Measurements from ENCODE around the gene TBX4. TPM values are rescaled to one million over a fixed set of nuclear protein-coding genes. Genes with fewer than 3 reads are reported as not detected.

The TBX4 gene
- total RNA-seq, 1 experiment from 2014 or later, result not detected

GRCh38 chr17:61404663-61404912 lies 47.6 kb upstream of the TBX4 start:
- Mint-ChIP-seq H3K36me3 (ENCODE audit: insufficient read depth in 1 of 3, low read depth in 3 of 3) (no peaks in the 10 kb centered on the region), H3K4me1 (peaks cover 16 to 25% of the 10 kb centered on the region in 2 experiments), H3K27ac (no peak overlapping the region), H3K27me3 (ENCODE audit: low read depth) (peaks cover 96% of the 10 kb centered on the region), H3K4me3 (peak overlapping the region in 1 of 2 experiments; percentile 51; a peak in 1 of 5 replicates), H3K9me3 (no peaks in the 10 kb centered on the region; a peak in 2 of 5 replicates)
- H3T11ph ChIP-seq (ENCODE audit: low read length), result no peak overlapping the region
- no peak overlapping the region for H3K14ac ChIP-seq (ENCODE audit: insufficient read depth, low read length)
- H2BK5ac ChIP-seq (ENCODE audit: insufficient read length, low read length), result no peak overlapping the region
- H4K5ac ChIP-seq (ENCODE audit: insufficient read length, low read depth, low read length), result no peak overlapping the region
- no peaks in the 10 kb centered on the region for H3K9me3 ChIP-seq (ENCODE audit: control insufficient read depth, low read depth, low read length)
- H2BK120ac ChIP-seq (ENCODE audit: low read depth, low read length, poor library complexity, severe bottlenecking), result no peak overlapping the region
- H3K79me2 ChIP-seq (ENCODE audit: insufficient read depth, low read length), result no peaks in the 10 kb centered on the region
- no peak overlapping the region for H4K91ac ChIP-seq (ENCODE audit: insufficient read length, low read depth, low read length)
- H2AFZ ChIP-seq (ENCODE audit: low read length), result no peak overlapping the region
- no peak overlapping the region for H3K27ac ChIP-seq (ENCODE audit: insufficient read length, low read depth, low read length)
- H3K79me1 ChIP-seq (ENCODE audit: insufficient read depth, low read depth, low read length, poor library complexity, severe bottlenecking), result no peaks in the 10 kb centered on the region
- H3K18ac ChIP-seq (ENCODE audit: insufficient read length, low read depth, low read length), result no peak overlapping the region
- no peak overlapping the region for H2AK5ac ChIP-seq (ENCODE audit: insufficient read length, low read length)
- peaks cover 94% of the 10 kb centered on the region for H3K27me3 ChIP-seq (ENCODE audit: insufficient read depth, low read length)
- no peak overlapping the region for H3K23ac ChIP-seq (ENCODE audit: insufficient read length, low read depth, low read length)
- no peak overlapping the region for H3K4ac ChIP-seq (ENCODE audit: low read depth, low read length)
- DNase-seq, result no peak
- H4K8ac ChIP-seq (replicated peaks; ENCODE audit: insufficient read length, low read depth, low read length), result no peak overlapping the region
- H3K23me2 ChIP-seq (ENCODE audit: insufficient read length, low read depth, low read length, poor library complexity, severe bottlenecking), result peaks cover 6% of the 10 kb centered on the region
- H3K56ac ChIP-seq (ENCODE audit: insufficient read length, low read depth, low read length), result no peak overlapping the region
- no CpG with 5 or more reads among the region's 27 CpGs for WGBS (ENCODE audit: extremely low coverage, insufficient read length, low lambda C conversion rate)
- TF ChIP-seq CTCF (conservative IDR thresholded peaks at IDR 0.05), result no peak
- H2BK20ac ChIP-seq (ENCODE audit: low read depth, low read length, poor library complexity, severe bottlenecking), result no peak overlapping the region
- no peak overlapping the region for H2BK15ac ChIP-seq (ENCODE audit: low read depth, low read length)
- H3K4me2 ChIP-seq (ENCODE audit: insufficient read depth, insufficient read length, low read length), result peak overlapping the region; percentile 49
- no peak overlapping the region for H3K9ac ChIP-seq (ENCODE audit: extremely low read depth, insufficient read length, low read length)
- peaks cover 2% of the 10 kb centered on the region for H4K20me1 ChIP-seq (ENCODE audit: control insufficient read depth, insufficient read depth, insufficient read length)
- no peaks in the 10 kb centered on the region for H3K4me1 ChIP-seq (ENCODE audit: insufficient read depth, low read length)
- H2BK12ac ChIP-seq (ENCODE audit: insufficient read length, low read depth, low read length), result no peak overlapping the region

Measured in H9 (cell line).